ENCODE measurements around the gene SEMA4G.

The SEMA4G gene

DNA sequence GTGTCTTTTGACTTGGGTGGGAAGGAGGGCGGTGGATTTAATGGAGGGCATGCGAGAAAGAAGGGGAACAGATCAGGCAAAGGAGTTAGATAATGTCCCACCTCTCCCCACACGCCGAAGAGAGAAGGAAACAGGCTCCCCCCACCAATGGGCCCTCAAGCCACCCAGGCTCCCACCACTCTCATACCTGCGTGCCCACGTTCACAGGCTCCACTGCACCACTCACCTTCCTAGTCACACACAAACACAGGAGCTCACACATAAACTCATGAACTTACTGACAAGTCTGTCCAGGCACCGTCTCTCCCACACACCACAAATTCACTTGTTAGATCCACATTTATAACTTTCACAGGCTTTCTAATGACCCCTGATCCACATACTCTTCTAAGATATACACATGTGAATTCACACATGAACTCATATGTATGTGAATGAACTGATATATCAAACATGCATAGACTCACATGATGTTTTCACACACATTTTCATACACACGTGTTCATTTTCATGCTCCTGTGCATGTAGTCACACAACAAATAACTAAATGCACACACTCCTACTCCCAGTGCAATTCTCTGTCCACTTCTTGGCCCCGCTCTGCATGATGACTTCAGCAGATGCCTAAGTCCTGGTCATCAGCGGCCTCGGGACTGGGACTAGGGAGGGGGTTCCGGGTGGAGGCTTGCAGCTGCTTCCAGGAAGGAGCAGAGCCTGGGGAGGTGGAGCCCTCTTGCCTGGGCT is 31.8 kb downstream of the SEMA4G start:
- H3K27ac ChIP-seq (ENCODE audit: low read depth, low read length), result peak overlapping the region; percentile 17
- peak overlapping the region; percentile 88 for H3K4me3 ChIP-seq (ENCODE audit: low read depth, low read length)
- no peak overlapping the region for H3K9ac ChIP-seq (ENCODE audit: low read depth, low read length)
- H3K9me3 ChIP-seq (ENCODE audit: control insufficient read depth, insufficient read depth, low read length), result no peaks in the 10 kb centered on the region
- peaks cover 17% of the 10 kb centered on the region for H3K4me1 ChIP-seq (ENCODE audit: control insufficient read depth, insufficient read depth, low read length)
- peaks cover 38% of the 10 kb centered on the region for H3K36me3 ChIP-seq (ENCODE audit: control insufficient read depth, insufficient read depth, low read length)
- no peaks in the 10 kb centered on the region for H3K27me3 ChIP-seq (ENCODE audit: control insufficient read depth, insufficient read depth, low read length)

DNA sequence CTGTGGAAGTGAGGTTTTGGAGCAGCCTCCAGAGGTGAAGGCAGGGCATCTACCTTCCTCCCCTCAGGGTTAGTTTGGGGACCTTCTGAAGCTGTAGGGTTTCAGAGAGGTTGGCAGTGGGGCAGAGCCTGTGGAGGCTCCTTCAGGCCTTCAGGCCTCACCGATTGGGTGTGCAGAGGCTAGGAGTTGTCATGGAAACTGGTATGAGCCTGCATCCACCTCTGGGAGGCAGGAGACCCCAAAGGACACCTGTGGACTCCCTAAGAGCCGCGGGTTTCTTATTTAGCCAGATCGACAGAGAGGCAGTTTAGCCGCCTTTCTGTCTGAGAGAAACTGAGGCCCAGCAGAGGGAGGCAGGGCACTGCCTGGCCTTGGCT is 32.3 kb downstream of the SEMA4G start:
- H3K9ac ChIP-seq (ENCODE audit: low read depth, low read length), result no peak overlapping the region
- H3K27ac ChIP-seq (ENCODE audit: low read depth, low read length), result peak overlapping the region; percentile 17
- H3K4me3 ChIP-seq (ENCODE audit: low read depth, low read length), result no peak overlapping the region
- H3K9me3 ChIP-seq (ENCODE audit: control insufficient read depth, insufficient read depth, low read length), result no peaks in the 10 kb centered on the region
- peaks cover 12% of the 10 kb centered on the region for H3K4me1 ChIP-seq (ENCODE audit: control insufficient read depth, insufficient read depth, low read length)
- H3K27me3 ChIP-seq (ENCODE audit: control insufficient read depth, insufficient read depth, low read length), result no peaks in the 10 kb centered on the region
- peaks cover 43% of the 10 kb centered on the region for H3K36me3 ChIP-seq (ENCODE audit: control insufficient read depth, insufficient read depth, low read length)

GRCh38 chr10:101002456-101002855 is 33.2 kb downstream of the SEMA4G start:
- Histone ChIP-seq H3K36me3 (ENCODE audit: control insufficient read depth, insufficient read depth, low read length) (peaks cover 51% of the 10 kb centered on the region), H3K9me3 (ENCODE audit: control insufficient read depth, insufficient read depth, low read length) (no peaks in the 10 kb centered on the region), H3K4me3 (ENCODE audit: low read depth, low read length) (no peak overlapping the region), H3K9ac (ENCODE audit: low read depth, low read length) (no peak overlapping the region), H3K27me3 (ENCODE audit: control insufficient read depth, insufficient read depth, low read length) (no peaks in the 10 kb centered on the region), H3K4me1 (ENCODE audit: control insufficient read depth, insufficient read depth, low read length) (peaks cover 11% of the 10 kb centered on the region), H3K27ac (ENCODE audit: low read depth, low read length) (no peak overlapping the region)

DNA sequence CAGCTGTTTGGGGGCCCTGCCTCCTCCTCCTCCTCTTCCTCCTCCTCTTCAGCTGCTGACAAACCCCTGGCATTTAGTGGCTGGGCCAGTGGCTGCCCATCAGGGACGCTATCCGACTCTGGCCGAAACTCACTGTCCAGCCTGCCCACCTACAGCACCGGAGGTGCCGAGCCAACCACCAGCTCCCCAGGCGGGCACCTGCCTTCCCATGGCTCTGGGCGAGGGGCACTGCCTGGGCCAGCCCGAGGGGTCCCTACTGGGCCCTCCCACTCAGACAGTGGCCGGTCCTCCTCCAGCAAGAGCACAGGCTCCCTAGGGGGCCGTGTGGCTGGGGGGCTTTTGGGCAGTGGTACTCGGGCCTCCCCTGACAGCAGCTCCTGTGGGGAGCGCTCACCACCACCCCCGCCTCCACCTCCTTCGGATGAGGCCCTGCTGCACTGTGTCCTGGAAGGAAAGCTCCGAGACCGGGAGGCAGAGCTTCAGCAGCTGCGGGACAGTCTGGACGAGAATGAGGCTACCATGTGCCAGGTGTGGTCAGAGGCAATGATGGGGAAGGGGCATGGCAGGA is 34.4 kb downstream of the SEMA4G start:
- Histone ChIP-seq H3K36me3 (ENCODE audit: control insufficient read depth, insufficient read depth, low read length) (peaks cover 52% of the 10 kb centered on the region), H3K27ac (ENCODE audit: low read depth, low read length) (no peak overlapping the region), H3K9ac (ENCODE audit: low read depth, low read length) (no peak overlapping the region), H3K4me3 (ENCODE audit: low read depth, low read length) (no peak overlapping the region), H3K9me3 (ENCODE audit: control insufficient read depth, insufficient read depth, low read length) (no peaks in the 10 kb centered on the region), H3K27me3 (ENCODE audit: control insufficient read depth, insufficient read depth, low read length) (no peaks in the 10 kb centered on the region), H3K4me1 (ENCODE audit: control insufficient read depth, insufficient read depth, low read length) (peaks cover 7% of the 10 kb centered on the region)

DNA sequence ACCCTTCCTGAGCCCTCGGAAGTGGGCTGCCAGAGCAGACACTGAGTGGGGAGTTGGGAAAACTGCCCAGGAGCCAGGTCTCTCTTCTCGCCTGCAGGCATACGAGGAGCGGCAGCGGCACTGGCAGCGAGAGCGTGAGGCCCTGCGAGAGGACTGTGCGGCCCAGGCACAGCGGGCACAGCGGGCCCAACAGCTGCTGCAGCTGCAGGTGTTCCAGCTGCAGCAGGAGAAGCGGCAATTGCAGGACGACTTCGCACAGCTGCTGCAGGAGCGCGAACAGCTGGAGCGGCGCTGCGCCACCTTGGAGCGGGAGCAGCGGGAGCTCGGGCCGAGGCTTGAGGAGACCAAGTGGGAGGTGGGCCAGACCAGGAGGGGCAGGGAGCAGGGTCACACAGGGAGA is 36.1 kb downstream of the SEMA4G start:
- Histone ChIP-seq H3K4me3 (ENCODE audit: low read depth, low read length) (no peak overlapping the region), H3K27me3 (ENCODE audit: control insufficient read depth, insufficient read depth, low read length) (no peaks in the 10 kb centered on the region), H3K27ac (ENCODE audit: low read depth, low read length) (no peak overlapping the region), H3K36me3 (ENCODE audit: control insufficient read depth, insufficient read depth, low read length) (peaks cover 52% of the 10 kb centered on the region), H3K4me1 (ENCODE audit: control insufficient read depth, insufficient read depth, low read length) (peaks cover 6% of the 10 kb centered on the region; the same call in 1 of the 2 replicates), H3K9me3 (ENCODE audit: control insufficient read depth, insufficient read depth, low read length) (no peaks in the 10 kb centered on the region), H3K9ac (ENCODE audit: low read depth, low read length) (no peak overlapping the region)

GRCh38 chr10:101005869-101006567 is 36.7 kb downstream of the SEMA4G start:
- no peaks in the 10 kb centered on the region for H3K27me3 ChIP-seq (ENCODE audit: control insufficient read depth, insufficient read depth, low read length)
- peaks cover 52% of the 10 kb centered on the region for H3K36me3 ChIP-seq (ENCODE audit: control insufficient read depth, insufficient read depth, low read length)
- peaks cover 5% of the 10 kb centered on the region; the same call in 1 of the 2 replicates for H3K4me1 ChIP-seq (ENCODE audit: control insufficient read depth, insufficient read depth, low read length)
- H3K4me3 ChIP-seq (ENCODE audit: low read depth, low read length), result no peak overlapping the region
- no peak overlapping the region for H3K9ac ChIP-seq (ENCODE audit: low read depth, low read length)
- no peak overlapping the region for H3K27ac ChIP-seq (ENCODE audit: low read depth, low read length)
- H3K9me3 ChIP-seq (ENCODE audit: control insufficient read depth, insufficient read depth, low read length), result no peaks in the 10 kb centered on the region

DNA sequence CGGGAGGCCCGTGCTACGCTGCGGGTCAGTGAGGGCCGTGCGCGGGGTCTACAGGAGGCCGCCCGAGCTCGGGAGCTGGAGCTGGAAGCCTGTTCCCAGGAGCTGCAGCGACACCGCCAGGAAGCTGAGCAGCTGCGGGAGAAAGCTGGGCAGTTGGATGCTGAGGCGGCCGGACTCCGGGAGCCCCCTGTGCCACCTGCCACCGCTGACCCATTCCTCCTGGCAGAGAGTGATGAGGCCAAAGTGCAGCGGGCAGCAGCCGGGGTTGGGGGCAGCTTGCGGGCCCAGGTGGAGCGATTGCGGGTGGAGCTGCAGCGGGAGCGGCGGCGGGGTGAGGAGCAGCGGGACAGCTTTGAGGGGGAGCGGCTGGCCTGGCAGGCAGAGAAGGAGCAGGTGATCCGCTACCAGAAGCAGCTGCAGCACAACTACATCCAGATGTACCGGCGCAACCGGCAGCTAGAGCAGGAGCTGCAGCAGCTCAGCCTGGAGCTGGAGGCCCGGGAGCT is 37.3 kb downstream of the SEMA4G start:
- Histone ChIP-seq H3K36me3 (ENCODE audit: control insufficient read depth, insufficient read depth, low read length) (peaks cover 52% of the 10 kb centered on the region), H3K27ac (ENCODE audit: low read depth, low read length) (no peak overlapping the region), H3K4me1 (ENCODE audit: control insufficient read depth, insufficient read depth, low read length) (no peaks in the 10 kb centered on the region; the same call in 1 of the 2 replicates)

DNA sequence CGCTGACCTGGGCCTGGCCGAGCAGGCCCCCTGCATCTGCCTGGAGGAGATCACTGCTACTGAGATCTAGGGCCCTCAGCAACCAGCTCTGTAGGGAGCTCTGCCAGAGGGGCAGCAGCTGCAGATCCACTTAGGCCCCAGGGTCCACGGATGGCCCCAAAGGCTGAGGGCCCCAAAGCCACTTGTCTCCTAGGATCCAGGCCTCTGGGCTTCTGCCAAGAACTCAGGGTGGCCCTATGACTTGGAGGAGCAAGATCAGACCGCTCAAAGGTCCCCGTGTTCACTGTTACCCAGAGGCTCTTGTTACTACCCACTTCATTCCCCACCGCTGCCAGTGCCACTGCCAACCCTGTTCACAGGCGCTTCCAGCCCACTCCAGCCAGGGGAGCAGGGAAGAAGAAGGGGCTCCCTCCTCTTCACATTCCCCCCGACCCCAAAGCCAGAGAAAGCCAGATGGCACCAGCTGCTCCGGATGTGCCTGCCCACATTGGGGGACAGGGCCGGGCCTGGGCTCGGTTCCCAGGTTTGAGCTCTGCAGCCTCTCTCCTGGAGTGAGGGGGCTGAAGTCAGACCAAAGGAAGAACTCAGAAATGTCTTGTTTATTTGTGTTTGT is 37.9 kb downstream of the SEMA4G start:
- Histone ChIP-seq H3K27ac (ENCODE audit: low read depth, low read length) (no peak overlapping the region), H3K4me3 (ENCODE audit: low read depth, low read length) (no peak overlapping the region), H3K9me3 (ENCODE audit: control insufficient read depth, insufficient read depth, low read length) (no peaks in the 10 kb centered on the region), H3K4me1 (ENCODE audit: control insufficient read depth, insufficient read depth, low read length) (no peaks in the 10 kb centered on the region; the same call in 1 of the 2 replicates), H3K27me3 (ENCODE audit: control insufficient read depth, insufficient read depth, low read length) (no peaks in the 10 kb centered on the region), H3K36me3 (ENCODE audit: control insufficient read depth, insufficient read depth, low read length) (peaks cover 50% of the 10 kb centered on the region), H3K9ac (ENCODE audit: low read depth, low read length) (no peak overlapping the region)

More for the DNA sequence above, 37.3 kb downstream of the SEMA4G start:
- Histone ChIP-seq H3K4me3 (ENCODE audit: low read depth, low read length) (no peak overlapping the region), H3K9ac (ENCODE audit: low read depth, low read length) (no peak overlapping the region), H3K27me3 (ENCODE audit: control insufficient read depth, insufficient read depth, low read length) (no peaks in the 10 kb centered on the region), H3K9me3 (ENCODE audit: control insufficient read depth, insufficient read depth, low read length) (no peaks in the 10 kb centered on the region)

GRCh38 chr10:101007915-101008822 is 38.9 kb downstream of the SEMA4G start:
- H3K9me3 ChIP-seq (ENCODE audit: control insufficient read depth, insufficient read depth, low read length), result no peaks in the 10 kb centered on the region
- H3K36me3 ChIP-seq (ENCODE audit: control insufficient read depth, insufficient read depth, low read length), result peaks cover 40% of the 10 kb centered on the region
- no peak overlapping the region for H3K4me3 ChIP-seq (ENCODE audit: low read depth, low read length)
- H3K27ac ChIP-seq (ENCODE audit: low read depth, low read length), result no peak overlapping the region
- no peaks in the 10 kb centered on the region for H3K27me3 ChIP-seq (ENCODE audit: control insufficient read depth, insufficient read depth, low read length)
- no peak overlapping the region for H3K9ac ChIP-seq (ENCODE audit: low read depth, low read length)
- peaks cover 6% of the 10 kb centered on the region; the same call in 1 of the 2 replicates for H3K4me1 ChIP-seq (ENCODE audit: control insufficient read depth, insufficient read depth, low read length)

- no peak overlapping the region for H3K9ac ChIP-seq (ENCODE audit: low read depth, low read length)
- no peaks in the 10 kb centered on the region for H3K9me3 ChIP-seq (ENCODE audit: control insufficient read depth, insufficient read depth, low read length)
- no peak overlapping the region for H3K27ac ChIP-seq (ENCODE audit: low read depth, low read length)
- no peaks in the 10 kb centered on the region for H3K27me3 ChIP-seq (ENCODE audit: control insufficient read depth, insufficient read depth, low read length)
- H3K4me3 ChIP-seq (ENCODE audit: low read depth, low read length), result no peak overlapping the region
- H3K36me3 ChIP-seq (ENCODE audit: control insufficient read depth, insufficient read depth, low read length), result peaks cover 34% of the 10 kb centered on the region
- H3K4me1 ChIP-seq (ENCODE audit: control insufficient read depth, insufficient read depth, low read length), result peaks cover 7% of the 10 kb centered on the region; the same call in 1 of the 2 replicates
These were observed 39.6 kb downstream of the SEMA4G start for GRCh38 chr10:101008823-101009423.

Data from HUES48 (cell line).